Measurements from ENCODE around the gene DEPDC7.
A peak's percentile ranks its signal among the peaks of the same experiment; 100 is the strongest.
"Not testable (repeated sequence)": the region's sequence is repeated elsewhere in the genome, so short reads cannot be mapped to it uniquely, and the experiment has no call there.

DEPDC7 gene

GRCh38 chr11:33027846-33028536 lies 12.3 kb downstream of the DEPDC7 start:
- DNase-seq (ENCODE audit: low spot score): no peak
- no peak for TF ChIP-seq CTCF (IDR thresholded peaks at IDR 0.05; ENCODE audit: borderline replicate concordance, control extremely low read depth, extremely low read depth, insufficient read depth, missing control alignments)
- in situ Hi-C loops (cut with MboI; ENCODE audit: low sequenced_read_pairs, unreplicated experiment): no loop called here

- TF ChIP-seq CTCF (IDR thresholded peaks at IDR 0.05; ENCODE audit: borderline replicate concordance, control extremely low read depth, extremely low read depth, insufficient read depth, missing control alignments): no peak
- in situ Hi-C loops (cut with MboI; ENCODE audit: low sequenced_read_pairs, unreplicated experiment): no loop called here
- no peak for DNase-seq (ENCODE audit: low spot score)
Observed at GRCh38 chr11:33028537-33028914, 12.8 kb downstream of the DEPDC7 start.

- DNase-seq (ENCODE audit: low spot score); in situ Hi-C loops (cut with MboI; ENCODE audit: low sequenced_read_pairs, unreplicated experiment): not testable (repeated sequence)
Observed at GRCh38 chr11:33029218-33029617, 13.5 kb downstream of the DEPDC7 start.

GRCh38 chr11:33033493-33033892 lies 17.8 kb downstream of the DEPDC7 start:
- no peak for DNase-seq (ENCODE audit: low spot score)
- no peak for TF ChIP-seq CTCF (IDR thresholded peaks at IDR 0.05; ENCODE audit: borderline replicate concordance, control extremely low read depth, extremely low read depth, insufficient read depth, missing control alignments)
- in situ Hi-C loops (cut with MboI; ENCODE audit: low sequenced_read_pairs, unreplicated experiment): no loop called here

- TF ChIP-seq CTCF (IDR thresholded peaks at IDR 0.05; ENCODE audit: borderline replicate concordance, control extremely low read depth, extremely low read depth, insufficient read depth, missing control alignments): no peak
- in situ Hi-C loops (cut with MboI; ENCODE audit: low sequenced_read_pairs, unreplicated experiment): no loop called here
- DNase-seq (ENCODE audit: low spot score): no peak
Observed at GRCh38 chr11:33035011-33035410, 19.3 kb downstream of the DEPDC7 start.

GRCh38 chr11:33039274-33040032 lies 23.8 kb downstream of the DEPDC7 start, which contains the start of gene TCP11L1:
Gene TCP11L1, plus strand, starts transcription at chr11:33039572. Its CDS starts 4,202 bp downstream, at chr11:33043774.
- DNase-seq (ENCODE audit: low spot score): peak; percentile 93
- TF ChIP-seq CTCF (IDR thresholded peaks at IDR 0.05; ENCODE audit: borderline replicate concordance, control extremely low read depth, extremely low read depth, insufficient read depth, missing control alignments): no peak
- in situ Hi-C loops (cut with MboI; ENCODE audit: low sequenced_read_pairs, unreplicated experiment): no loop called here

Measured in GM13976 (cell line).